Putamen (tissue), 1 donor: ENCODE results near the gene TAF11L5.
"Not testable (repeated sequence)": the region's sequence is repeated elsewhere in the genome, so short reads cannot be mapped to it uniquely, and the experiment has no call there.

Experiments
- DNase-seq: peaks from one replicate; pipeline ENCODE4 v3.0.0-alpha.2; 2016; ENCODE audit warnings: low spot score

TAF11L5 gene

GRCh38 chr5:17524935-17525334, at the start of gene TAF11L5:
TAF11L5 (plus strand) TSS chr5:17525235.
- not testable (repeated sequence) for DNase-seq

- DNase-seq: no peak
Observed at GRCh38 chr5:17477043-17477442, 48.0 kb upstream of the TAF11L5 start.

GRCh38 chr5:17477573-17478265, 47.3 kb upstream of the TAF11L5 start:
- no peak for DNase-seq

GRCh38 chr5:17481378-17481777, 43.7 kb upstream of the TAF11L5 start:
- no peak for DNase-seq

GRCh38 chr5:17482790-17483189, 42.2 kb upstream of the TAF11L5 start:
- DNase-seq: no peak

- not testable (repeated sequence) for DNase-seq
Observed at GRCh38 chr5:17486464-17487173, 38.4 kb upstream of the TAF11L5 start.

- DNase-seq: no peak
Observed at GRCh38 chr5:17487174-17487512, 37.9 kb upstream of the TAF11L5 start.

GRCh38 chr5:17491257-17491656, 33.8 kb upstream of the TAF11L5 start:
- not testable (repeated sequence) for DNase-seq

- DNase-seq: no peak
Observed at GRCh38 chr5:17492770-17493169, 32.3 kb upstream of the TAF11L5 start.

GRCh38 chr5:17497446-17497845, 27.6 kb upstream of the TAF11L5 start:
- no peak for DNase-seq

GRCh38 chr5:17497931-17498330, 27.1 kb upstream of the TAF11L5 start, which contains the start of gene TAF11L2:
TAF11L2 (plus strand) TSS chr5:17498231.
- not testable (repeated sequence) for DNase-seq

- no peak for DNase-seq
Observed at GRCh38 chr5:17511775-17512325, 13.2 kb upstream of the TAF11L5 start.

- not testable (repeated sequence) for DNase-seq
Observed at GRCh38 chr5:17517526-17517925, 7.5 kb upstream of the TAF11L5 start.

GRCh38 chr5:17518067-17518466, 7.0 kb upstream of the TAF11L5 start, which contains the start of gene TAF11L3:
TAF11L3 (plus strand) TSS chr5:17518367.
- DNase-seq: not testable (repeated sequence)

GRCh38 chr5:17519508-17519907, 5.5 kb upstream of the TAF11L5 start:
- DNase-seq: not testable (repeated sequence)

GRCh38 chr5:17521501-17521900, 3.5 kb upstream of the TAF11L5 start, which contains the start of gene TAF11L4:
TAF11L4 (plus strand) TSS chr5:17521801.
- DNase-seq: not testable (repeated sequence)

- peak; percentile 5 for DNase-seq
Observed at GRCh38 chr5:17526504-17526903, 1.5 kb downstream of the TAF11L5 start.

- DNase-seq: not testable (repeated sequence)
Observed at GRCh38 chr5:17528369-17528768, 3.3 kb downstream of the TAF11L5 start, which contains the start of gene TAF11L6. TAF11L6 (plus strand) TSS chr5:17528669.
